ENCODE measurements around the gene ALKBH3.

ALKBH3 gene

DNA sequence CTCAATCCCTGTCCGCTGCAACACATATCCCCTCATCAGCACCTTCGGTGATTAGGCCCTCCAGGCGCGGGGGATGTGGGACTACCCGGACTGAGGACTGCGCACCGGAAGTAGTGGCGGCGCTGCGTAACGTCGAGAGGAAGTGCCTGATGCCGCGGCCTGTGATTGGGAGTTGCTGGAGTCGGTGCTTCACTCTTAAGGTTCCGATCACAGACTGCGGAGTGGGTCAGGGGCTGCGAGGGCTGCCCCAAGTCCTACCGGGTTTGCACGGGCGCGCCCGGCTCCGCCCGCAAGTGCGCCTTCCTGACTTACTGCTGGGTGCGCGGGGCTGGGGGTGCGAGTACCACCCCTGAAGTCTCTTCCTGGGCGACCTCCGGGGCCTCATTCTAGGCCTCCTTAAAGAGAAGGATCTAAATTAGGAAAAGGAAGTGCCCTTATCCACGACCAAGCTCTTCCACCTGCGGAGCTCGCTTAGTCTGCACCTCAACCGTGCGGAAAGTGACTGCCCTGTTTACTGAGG is at the start of gene ALKBH3:
ALKBH3 (plus strand) TSS at position 192 of the 520 bp plus-strand sequence. CDS start 1,822 bp downstream, outside the sequence.
- TF ChIP-seq CTCF (IDR thresholded peaks at IDR 0.05) (no peak), ZFX (IDR thresholded peaks at IDR 0.05; ENCODE audit: borderline replicate concordance) (no peak)
- no peak within 1 kb of the TSS for H3K27ac ChIP-seq

DNA sequence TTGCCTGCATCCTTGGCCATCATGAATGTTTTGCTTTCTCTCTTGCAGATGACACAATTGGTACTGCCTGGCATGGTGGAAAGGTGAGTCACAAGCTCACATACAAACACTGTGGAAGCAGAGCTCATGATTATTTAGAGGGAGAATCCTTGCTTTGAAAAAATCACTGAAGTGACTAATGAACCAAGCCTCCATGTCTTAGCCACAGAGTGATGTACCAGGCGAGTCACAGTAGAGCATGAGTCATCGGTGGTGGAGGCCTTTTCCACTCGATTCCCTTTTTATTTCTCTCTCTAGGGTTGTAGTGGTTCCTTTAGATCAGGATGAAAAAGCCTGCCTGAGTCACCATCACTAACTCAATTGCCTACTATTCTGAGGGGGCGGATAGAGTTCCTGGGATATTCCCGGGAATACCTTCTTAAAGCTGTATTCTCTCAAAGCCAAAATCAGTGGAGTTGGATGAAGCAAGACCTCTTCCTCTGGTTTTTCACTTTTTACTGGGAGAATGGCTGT is 49.6 kb upstream of the ALKBH3 start:
- H3K27ac ChIP-seq = no peak overlapping the region
- TF ChIP-seq CTCF (IDR thresholded peaks at IDR 0.05) (no peak), ZFX (IDR thresholded peaks at IDR 0.05; ENCODE audit: borderline replicate concordance) (no peak)

GRCh38 chr11:43832536-43832935 is 48.1 kb upstream of the ALKBH3 start:
- H3K27ac ChIP-seq = no peak overlapping the region
- TF ChIP-seq ZFX (IDR thresholded peaks at IDR 0.05; ENCODE audit: borderline replicate concordance) (no peak), CTCF (IDR thresholded peaks at IDR 0.05) (no peak)

- no peak for TF ChIP-seq ZFX (IDR thresholded peaks at IDR 0.05; ENCODE audit: borderline replicate concordance)
- TF ChIP-seq CTCF (IDR thresholded peaks at IDR 0.05) = no peak
- H3K27ac ChIP-seq = no peak overlapping the region
Observed at GRCh38 chr11:43833657-43834073, 47.0 kb upstream of the ALKBH3 start.

DNA sequence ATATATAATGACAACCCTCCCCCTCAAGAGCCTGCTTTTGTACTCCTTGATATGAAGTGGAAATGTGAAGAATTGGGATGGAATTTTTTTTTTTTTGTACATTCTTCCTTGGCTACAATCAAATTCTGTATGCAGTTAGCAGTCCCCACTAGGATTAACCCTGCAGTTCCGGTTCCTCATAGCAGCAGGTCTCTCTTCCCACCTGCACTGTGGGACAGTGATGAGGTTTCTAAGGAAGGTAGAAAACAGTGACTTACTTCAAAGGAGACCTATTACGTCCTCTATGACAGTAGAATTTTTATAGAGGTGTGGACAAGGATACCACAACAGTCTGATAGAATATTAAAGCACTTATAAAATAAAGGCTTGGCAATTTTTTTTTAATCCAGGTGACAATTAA is 46.3 kb upstream of the ALKBH3 start:
- no peak overlapping the region for H3K27ac ChIP-seq
- TF ChIP-seq ZFX (IDR thresholded peaks at IDR 0.05; ENCODE audit: borderline replicate concordance) = no peak
- TF ChIP-seq CTCF (IDR thresholded peaks at IDR 0.05) = no peak

DNA sequence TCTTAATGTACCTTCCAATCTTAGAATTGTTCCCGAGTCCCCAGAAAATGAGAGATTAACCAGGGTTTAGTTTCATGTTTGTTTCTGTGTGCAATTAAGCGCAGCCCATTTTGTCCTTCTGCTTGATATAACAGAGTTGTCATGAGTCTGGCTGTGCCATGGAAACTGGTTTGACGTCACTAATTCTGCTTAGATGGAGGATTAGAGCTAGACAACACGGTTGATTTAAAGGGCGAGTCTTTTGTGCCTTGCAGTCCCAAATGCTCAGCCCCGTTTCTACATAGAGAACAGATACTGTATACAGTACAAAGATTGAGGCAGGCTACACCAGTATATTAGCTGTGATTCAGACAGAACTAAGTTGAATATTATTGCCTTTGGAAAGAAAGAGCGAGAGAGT is 45.5 kb upstream of the ALKBH3 start:
- no peak for TF ChIP-seq ZFX (IDR thresholded peaks at IDR 0.05; ENCODE audit: borderline replicate concordance)
- no peak for TF ChIP-seq CTCF (IDR thresholded peaks at IDR 0.05)

DNA sequence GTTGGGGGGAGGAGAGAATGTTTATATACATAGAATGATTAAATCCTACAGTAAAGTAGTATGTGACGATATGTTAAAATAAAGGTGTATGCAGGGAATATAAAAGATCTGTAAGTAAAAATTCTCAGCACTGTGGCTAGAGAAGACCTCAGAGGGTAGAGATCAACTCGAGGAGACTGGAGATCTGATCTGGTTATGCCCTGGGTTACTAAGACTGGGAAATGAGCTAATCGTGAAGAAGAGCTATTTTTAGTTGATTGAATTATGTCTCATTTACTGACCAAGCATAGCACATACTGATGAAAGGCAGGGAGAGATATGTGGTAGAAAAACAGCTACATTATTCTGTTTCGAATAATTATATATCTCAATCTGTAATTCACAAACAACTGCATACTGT is 42.8 kb upstream of the ALKBH3 start:
- no peak for TF ChIP-seq ZFX (IDR thresholded peaks at IDR 0.05; ENCODE audit: borderline replicate concordance)
- no peak for TF ChIP-seq CTCF (IDR thresholded peaks at IDR 0.05)
- H3K27ac ChIP-seq = no peak overlapping the region

More for the DNA sequence above, 45.5 kb upstream of the ALKBH3 start:
- H3K27ac ChIP-seq = no peak overlapping the region

All from 22Rv1 (cell line).